Neural crest cell (in vitro differentiated cells): ENCODE measurements around the gene NOS1AP. TPM values are rescaled to one million over a fixed set of nuclear protein-coding genes. Genes with fewer than 3 reads are reported as not detected.

Source experiments
- DNase-seq: peaks from one replicate; pipeline ENCODE4 v3.0.0; 2021; ENCODE audit warnings: low read depth, mixed read lengths, low spot score
- H3K27ac Mint-ChIP-seq: one replicate; pipeline ENCODE4 v1.8.0; 2021; ENCODE audit warnings: mild to moderate bottlenecking, mixed read lengths; ENCODE audit not compliant: unreplicated experiment
- H3K27me3 Mint-ChIP-seq: 2 replicates; pipeline ENCODE4 v1.8.0; 2021; ENCODE audit warnings: low read depth, mild to moderate bottlenecking, mixed read lengths
- H3K36me3 Mint-ChIP-seq: 2 replicates; pipeline ENCODE4 v1.8.0; 2021; ENCODE audit warnings: low read depth, mild to moderate bottlenecking, mixed read lengths
- H3K4me1 Mint-ChIP-seq: 2 replicates; pipeline ENCODE4 v1.8.0; 2021; ENCODE audit warnings: mixed read lengths
- H3K4me3 Mint-ChIP-seq: one replicate; pipeline ENCODE4 v1.8.0; 2021; ENCODE audit warnings: mild to moderate bottlenecking, mixed read lengths
- H3K9me3 Mint-ChIP-seq: 2 replicates; pipeline ENCODE4 v1.8.0; 2021; ENCODE audit warnings: mixed read lengths
- total RNA-seq: library from RNA; stranded (reverse); gene quantifications from 2 replicates; pipeline ENCODE4 v1.2.1, GENCODE V29; 2021
- TF ChIP-seq, protein P1 (sequence below): fragments of 200-600 bp; sonication (generic); conservative IDR thresholded peaks from 2 replicates; pipeline ENCODE4 v1.5.0; 2021; ENCODE audit warnings: antibody characterized with exemption, mild to moderate bottlenecking

The NOS1AP gene
- total RNA-seq, 1 donor from 2014 or later: 7.0 TPM

DNA sequence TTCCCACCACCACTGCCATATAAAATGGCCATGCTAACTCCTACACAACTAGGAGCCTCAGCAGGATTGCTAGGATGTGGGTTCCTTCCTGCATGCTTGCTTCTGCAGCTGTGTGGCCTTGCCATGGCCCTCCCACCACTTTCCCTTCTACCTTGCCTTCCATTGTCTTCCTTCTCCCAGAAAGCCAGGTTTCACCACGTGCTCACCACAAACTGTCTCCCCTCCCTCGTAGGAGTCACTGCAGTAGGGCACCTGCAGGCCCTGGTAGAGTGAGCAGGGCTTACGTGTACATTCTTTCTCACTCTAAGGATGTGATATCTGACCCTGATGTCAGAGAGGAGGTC, 315.8 kb downstream of the NOS1AP start:
- Mint-ChIP-seq H3K4me3 (no peak overlapping the region), H3K36me3 (no peaks in the 10 kb centered on the region), H3K4me1 (peaks cover 27% of the 10 kb centered on the region), H3K27ac (no peak overlapping the region), H3K9me3 (no peaks in the 10 kb centered on the region), H3K27me3 (no peaks in the 10 kb centered on the region)
- no peak for DNase-seq
- TF ChIP-seq, protein P1, sequence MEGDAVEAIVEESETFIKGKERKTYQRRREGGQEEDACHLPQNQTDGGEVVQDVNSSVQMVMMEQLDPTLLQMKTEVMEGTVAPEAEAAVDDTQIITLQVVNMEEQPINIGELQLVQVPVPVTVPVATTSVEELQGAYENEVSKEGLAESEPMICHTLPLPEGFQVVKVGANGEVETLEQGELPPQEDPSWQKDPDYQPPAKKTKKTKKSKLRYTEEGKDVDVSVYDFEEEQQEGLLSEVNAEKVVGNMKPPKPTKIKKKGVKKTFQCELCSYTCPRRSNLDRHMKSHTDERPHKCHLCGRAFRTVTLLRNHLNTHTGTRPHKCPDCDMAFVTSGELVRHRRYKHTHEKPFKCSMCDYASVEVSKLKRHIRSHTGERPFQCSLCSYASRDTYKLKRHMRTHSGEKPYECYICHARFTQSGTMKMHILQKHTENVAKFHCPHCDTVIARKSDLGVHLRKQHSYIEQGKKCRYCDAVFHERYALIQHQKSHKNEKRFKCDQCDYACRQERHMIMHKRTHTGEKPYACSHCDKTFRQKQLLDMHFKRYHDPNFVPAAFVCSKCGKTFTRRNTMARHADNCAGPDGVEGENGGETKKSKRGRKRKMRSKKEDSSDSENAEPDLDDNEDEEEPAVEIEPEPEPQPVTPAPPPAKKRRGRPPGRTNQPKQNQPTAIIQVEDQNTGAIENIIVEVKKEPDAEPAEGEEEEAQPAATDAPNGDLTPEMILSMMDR: no peak

DNA sequence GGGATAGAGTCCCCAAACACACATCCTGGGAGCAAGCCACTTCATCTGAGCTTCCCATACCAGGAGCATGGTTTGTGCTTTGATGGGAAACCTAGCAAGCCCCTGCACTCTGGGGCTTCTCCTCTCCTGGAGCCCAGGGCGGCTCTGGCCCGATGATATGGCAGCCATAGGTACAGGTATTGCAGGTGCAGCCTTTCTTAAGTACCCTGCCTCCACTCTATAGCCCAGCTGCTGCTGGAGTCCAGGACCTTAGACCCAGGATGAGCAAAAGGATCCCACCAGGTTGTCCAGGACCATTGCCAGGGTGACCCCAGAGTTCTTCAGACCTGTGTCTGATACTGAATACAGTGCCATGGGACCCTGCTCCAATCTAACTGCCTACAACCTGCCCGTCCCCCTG, 316.2 kb downstream of the NOS1AP start:
- H3K27me3 Mint-ChIP-seq: no peaks in the 10 kb centered on the region
- H3K4me1 Mint-ChIP-seq: peaks cover 27% of the 10 kb centered on the region
- DNase-seq: no peak
- H3K9me3 Mint-ChIP-seq: no peaks in the 10 kb centered on the region
- TF ChIP-seq, protein P1: no peak
- H3K27ac Mint-ChIP-seq: no peak overlapping the region
- H3K4me3 Mint-ChIP-seq: no peak overlapping the region
- no peaks in the 10 kb centered on the region for H3K36me3 Mint-ChIP-seq

DNA sequence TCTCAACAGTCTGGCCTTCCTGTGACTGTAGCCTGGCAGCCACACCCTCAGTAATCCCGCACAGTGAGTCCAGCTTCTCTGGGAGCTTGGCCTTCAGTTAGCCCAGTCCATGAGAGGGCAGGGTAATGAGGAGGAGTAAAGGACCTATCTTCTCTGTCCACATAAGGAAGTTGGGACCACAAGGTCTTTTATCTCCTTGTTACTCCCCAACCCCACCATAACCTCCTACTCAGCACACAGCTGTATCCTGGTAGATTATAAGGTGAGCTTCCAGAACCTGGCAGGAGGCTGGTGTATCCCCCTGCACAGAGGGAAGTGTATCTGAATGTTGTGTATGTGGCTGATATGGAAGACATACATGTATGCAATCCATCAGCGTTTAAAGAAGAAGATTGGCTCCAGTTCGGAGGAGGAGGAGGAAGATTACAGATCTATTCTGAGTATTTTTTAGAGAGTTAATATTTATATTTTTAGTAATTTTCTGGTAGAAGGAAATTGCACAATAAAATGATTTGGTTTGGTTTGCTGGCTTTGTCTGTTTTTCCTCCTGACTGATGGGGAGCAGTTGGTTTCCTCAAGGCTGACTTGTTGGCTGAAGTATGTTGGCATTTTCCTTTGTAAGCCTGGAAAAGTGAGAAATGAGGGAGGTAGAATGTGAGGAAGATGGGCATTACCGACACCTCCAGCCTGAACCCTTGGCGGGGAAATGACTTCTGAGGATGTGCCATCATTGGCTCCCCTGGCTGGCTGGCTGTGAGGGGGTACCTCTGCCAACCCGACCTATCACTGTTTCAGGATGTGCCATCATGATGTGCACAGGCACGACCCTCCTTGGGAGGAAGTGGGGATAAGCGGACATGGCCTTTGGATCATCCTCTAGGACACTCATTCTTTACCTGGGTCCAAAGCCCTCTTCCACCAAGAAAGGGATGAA, 317.1 kb downstream of the NOS1AP start:
- no peaks in the 10 kb centered on the region for H3K36me3 Mint-ChIP-seq
- no peak for DNase-seq

DNA sequence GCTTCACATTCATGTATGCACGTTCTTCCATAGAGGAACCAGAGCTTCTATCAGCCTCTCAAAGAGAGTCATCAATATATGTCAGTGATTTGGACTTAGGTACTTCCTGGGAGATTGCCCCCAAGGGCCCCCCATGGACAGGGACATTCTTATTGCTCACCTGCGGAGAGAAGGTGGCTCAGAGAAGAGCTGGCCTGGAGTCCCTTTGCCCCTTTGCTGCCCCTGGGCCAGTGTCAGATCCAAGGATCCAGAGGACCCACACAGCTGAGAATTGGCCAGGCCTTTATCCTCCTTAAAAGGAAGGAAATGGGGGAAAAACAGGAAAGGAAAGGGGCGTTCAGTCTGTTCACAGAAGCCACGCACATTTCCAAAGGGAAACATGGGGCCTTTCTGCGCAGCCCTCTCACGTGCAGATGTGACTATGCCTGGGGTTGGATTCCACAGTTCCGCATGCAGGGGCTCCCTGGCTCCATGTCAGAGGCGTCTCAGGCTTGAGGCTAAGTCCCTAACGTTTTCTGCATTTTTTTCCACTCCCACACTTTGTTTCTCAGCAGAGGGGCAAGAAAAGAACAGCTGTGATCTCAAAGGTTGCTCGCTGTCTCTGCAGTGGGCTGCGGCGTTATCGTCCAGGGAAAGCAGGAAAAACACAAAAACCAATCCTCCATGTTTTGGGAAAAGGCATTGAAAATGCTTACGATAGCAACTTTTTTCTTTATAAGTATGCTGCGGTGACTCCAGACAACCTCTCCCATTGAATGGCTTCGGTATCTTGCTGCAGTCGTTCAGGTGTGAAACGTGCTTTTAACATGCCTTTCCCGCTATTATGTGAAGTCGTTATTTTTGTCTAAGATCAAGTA, 318.0 kb downstream of the NOS1AP start:
- no peaks in the 10 kb centered on the region for H3K27me3 Mint-ChIP-seq
- H3K4me1 Mint-ChIP-seq: peaks cover 41% of the 10 kb centered on the region
- TF ChIP-seq, protein P1: no peak
- no peak overlapping the region for H3K27ac Mint-ChIP-seq
- no peak for DNase-seq
- H3K4me3 Mint-ChIP-seq: no peak overlapping the region
- H3K9me3 Mint-ChIP-seq: no peaks in the 10 kb centered on the region
- H3K36me3 Mint-ChIP-seq: no peaks in the 10 kb centered on the region

More for the DNA sequence above, 317.1 kb downstream of the NOS1AP start:
- Mint-ChIP-seq H3K27me3 (no peaks in the 10 kb centered on the region), H3K9me3 (no peaks in the 10 kb centered on the region), H3K4me3 (no peak overlapping the region), H3K27ac (no peak overlapping the region), H3K4me1 (peaks cover 33% of the 10 kb centered on the region)
- TF ChIP-seq, protein P1: no peak

DNA sequence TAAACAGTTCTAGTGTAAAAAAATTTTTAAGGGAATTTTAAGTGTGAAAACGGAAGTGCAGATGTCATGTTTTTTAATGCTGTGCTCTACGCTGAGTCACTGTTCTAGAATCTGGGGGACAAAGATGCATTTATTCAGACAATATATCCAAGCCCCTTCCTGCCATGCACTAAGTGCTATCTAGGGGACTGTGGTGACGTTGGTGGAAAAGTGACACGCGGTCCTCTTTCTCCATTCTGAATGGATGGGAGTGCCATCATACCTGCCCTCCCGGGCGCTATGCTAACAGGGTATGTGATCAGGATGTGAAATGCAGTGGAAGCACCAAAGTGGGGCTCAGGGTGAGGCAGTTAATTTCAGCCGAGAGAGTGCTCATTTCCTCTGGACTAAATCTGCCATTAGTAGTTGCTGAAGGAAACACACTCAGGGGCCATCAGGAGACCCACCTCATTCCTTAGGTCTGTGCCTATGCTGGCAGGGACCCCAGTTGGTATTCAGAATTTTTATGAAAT, 318.6 kb downstream of the NOS1AP start:
- no peak overlapping the region for H3K27ac Mint-ChIP-seq
- H3K4me3 Mint-ChIP-seq: no peak overlapping the region
- TF ChIP-seq, protein P1: no peak
- no peaks in the 10 kb centered on the region for H3K27me3 Mint-ChIP-seq
- no peak for DNase-seq
- peaks cover 41% of the 10 kb centered on the region for H3K4me1 Mint-ChIP-seq
- H3K9me3 Mint-ChIP-seq: no peaks in the 10 kb centered on the region
- H3K36me3 Mint-ChIP-seq: no peaks in the 10 kb centered on the region
